Hematopoietic multipotent progenitor cell treated with erythropoietin and hydrocortisone succinate and interleukin-3 and kit ligand, for 6 days (in vitro differentiated cells): ENCODE data around the gene SMARCD3.
A peak's percentile ranks its signal among the peaks of the same experiment; 100 is the strongest.

Experiments used
- DNase-seq: peaks from one replicate; pipeline ENCODE4 v3.0.0-alpha.2; 2015

Gene SMARCD3

DNA sequence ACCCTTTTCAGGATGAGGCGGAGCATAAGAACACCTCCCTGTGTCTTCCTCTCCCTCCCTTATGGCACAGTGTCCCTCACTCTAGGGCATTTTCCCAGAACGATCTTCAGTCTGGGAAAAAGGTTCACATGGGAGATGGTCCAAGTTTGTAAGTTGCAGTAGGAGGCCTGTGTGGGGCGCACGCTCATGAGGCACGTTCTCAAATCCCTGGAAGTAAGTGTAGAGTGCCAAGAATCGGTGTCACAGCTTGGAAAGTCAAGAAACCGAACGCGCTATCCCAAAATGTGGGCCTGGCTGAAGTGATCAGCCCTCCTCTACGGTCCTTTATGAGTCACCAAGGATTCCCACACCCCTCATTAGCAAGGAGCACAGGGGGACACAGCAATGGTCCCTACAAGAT lies 23.9 kb upstream of the SMARCD3 start:
- DNase-seq, result no peak

DNA sequence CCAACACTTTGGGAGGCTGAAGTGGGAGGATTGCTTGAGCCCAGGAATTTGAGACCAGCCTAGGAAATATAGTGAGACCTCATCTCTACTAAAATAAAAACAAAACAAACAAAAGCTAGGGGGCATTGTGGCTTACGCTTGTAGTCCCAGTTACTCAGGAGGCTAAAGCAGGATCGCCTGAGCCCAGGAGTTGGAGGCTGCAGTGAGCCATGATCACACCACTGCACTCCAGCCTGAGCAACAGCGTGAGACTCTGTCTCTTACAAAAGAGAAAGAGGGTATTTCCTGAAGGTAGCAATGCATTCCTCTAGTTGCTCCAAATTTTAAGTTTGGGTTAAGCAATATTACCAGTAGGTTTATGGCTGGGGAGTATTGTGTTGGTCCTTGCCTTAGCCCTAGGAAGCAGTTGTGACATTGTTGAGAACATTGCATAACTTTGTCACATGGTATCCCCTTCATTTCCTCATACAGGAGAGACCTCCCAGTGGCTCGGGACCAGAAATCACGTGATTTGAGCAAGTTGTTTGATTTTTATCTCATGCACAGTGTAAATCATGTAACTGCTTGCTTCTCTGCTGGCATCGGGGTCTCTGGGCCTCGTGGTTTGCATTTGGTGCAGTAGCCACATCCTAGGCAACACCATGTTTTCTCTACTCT lies 23.3 kb upstream of the SMARCD3 start:
- DNase-seq, result peak; percentile 82

DNA sequence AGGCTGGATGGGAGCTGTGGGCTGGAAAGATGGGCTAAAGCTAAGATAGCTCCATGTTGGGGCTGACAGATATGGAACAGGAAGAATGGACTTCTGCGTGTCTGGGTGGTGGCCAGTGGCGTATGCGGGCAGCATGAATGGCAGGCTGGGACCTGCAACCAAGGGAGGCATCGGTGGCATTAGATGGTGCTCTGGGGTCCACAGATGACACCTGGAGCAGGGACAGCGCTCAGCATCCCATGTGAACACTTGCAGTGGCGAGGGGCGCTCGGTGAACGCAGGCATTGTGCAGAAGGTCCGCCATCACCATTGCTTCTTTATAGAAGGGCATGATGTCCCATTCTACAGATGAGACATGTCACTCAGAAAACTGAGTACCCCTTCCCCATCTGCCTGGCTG lies 21.0 kb upstream of the SMARCD3 start:
- no peak for DNase-seq

DNA sequence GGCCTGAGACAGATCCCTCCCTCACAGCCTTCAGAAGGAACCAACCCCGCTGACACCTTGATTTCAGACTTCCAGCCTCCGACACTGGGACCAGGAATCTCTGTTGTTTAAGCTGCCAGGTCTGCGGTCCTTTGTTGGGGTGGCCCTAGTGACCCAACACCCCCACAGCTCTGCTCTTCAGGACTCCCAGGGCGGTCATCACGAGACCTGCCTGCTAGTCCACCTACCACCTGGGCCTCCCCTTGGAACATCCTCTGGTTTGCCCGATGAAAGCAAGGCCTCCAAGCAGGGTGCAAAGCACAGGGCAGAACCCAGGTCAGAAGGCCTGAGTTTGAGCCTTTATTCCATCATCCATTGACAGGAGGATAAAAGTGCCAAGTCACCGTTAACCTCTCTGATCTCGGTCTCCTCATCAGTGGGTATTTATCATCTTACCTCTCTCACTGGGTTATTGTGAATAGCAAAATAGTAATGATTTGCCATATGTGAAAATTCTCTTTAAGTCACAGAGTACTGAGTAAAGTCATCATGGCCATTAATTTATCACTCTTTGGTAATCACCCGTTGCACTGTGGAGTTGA lies 16.9 kb upstream of the SMARCD3 start:
- DNase-seq, result no peak

DNA sequence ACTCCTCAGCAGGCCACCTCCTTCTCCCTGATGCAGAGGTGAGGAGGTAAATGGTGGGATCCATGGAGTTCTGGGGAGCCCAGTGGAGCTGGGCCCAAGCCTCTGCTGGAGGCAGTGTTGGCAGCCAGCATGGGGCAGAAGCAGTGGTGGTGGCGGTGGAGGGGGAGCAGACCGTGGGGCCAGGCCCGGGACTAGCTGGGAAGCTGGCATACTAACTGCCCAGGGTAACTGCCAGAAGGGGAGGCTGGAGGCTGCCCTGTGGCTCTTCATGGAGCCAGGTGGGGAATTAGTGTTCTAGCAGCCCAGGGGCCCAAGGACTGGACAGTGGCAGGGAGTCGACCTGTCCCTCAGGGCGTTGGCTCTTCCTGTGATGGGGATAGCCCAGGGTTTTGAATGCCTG lies 16.1 kb upstream of the SMARCD3 start:
- no peak for DNase-seq

DNA sequence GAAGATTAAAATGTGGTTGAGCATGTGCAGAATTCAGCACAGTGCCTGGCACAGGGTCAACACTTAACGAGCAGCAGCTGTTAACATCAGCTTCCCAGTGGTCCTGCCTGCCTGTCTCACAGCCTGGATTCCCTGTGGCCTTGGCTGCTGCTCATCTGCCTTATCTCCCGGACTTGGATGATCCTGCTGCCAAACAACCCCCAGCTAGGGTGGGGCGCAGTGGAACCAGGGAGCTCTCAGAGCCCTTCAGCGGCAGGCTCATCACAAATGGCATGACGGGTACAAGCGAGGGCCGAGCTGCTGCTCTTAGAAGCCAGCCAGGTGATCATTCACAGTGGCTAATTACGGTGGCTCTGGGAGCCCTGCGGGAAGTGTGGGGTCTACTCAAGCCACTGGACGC lies 13.0 kb upstream of the SMARCD3 start:
- no peak for DNase-seq

DNA sequence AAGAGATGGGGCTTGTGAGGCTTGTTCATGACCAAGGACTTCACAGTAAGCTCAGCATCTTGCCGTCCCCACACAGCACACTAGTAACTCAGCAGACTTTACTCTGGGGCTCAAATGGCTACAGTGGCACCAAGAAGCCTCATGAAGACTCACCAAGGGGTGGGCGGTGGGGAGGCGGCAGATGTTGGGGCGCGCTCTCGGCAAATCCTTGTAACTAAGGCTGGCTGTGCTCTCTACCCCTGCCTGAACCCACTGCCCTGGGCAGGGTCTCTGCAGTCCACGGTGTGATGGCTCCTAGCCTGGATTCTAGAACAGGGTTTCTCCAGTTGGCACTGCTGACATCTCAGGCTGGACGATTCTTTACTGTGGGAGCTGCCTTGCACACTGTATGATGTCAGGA lies 12.4 kb upstream of the SMARCD3 start:
- DNase-seq, result no peak

DNA sequence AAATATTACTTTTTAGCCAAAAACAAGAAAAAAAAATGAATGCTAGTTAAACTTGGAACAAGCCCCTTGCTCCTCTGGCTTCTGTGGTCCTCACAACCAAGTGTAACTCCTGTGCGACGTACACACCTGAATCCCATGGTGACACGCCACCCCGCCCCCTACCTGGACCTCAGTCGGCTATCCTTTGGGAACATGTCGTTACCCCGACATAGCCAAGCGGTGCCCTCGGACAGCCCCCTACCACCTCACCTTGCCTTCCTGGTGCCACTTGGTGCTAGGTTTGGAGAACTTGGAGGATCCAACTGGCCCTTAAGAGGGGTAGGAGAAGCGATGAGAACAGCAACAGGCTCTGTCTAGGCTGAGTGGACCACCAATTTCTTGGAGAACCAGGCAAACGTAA lies 12.0 kb upstream of the SMARCD3 start:
- DNase-seq, result no peak

DNA sequence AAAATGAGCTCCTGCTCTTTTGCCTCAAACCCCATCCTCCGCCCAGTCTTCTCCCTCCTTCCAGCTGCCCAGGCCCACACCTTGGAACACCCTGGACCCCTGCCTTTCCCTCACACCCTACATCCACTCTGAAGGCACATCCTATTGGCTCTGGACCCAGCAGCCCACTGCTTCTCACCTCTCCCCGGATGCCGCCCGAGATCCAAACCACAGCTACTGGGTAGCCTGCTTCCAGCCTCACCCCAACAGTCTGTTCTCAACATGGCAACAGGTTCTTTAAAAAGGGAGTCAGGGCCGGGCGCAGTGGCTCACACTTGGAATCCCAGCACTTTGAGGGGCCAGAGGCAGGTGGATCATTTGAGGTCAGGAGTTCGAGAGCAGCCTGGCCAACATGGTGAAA lies 9.5 kb upstream of the SMARCD3 start:
- DNase-seq, result no peak

DNA sequence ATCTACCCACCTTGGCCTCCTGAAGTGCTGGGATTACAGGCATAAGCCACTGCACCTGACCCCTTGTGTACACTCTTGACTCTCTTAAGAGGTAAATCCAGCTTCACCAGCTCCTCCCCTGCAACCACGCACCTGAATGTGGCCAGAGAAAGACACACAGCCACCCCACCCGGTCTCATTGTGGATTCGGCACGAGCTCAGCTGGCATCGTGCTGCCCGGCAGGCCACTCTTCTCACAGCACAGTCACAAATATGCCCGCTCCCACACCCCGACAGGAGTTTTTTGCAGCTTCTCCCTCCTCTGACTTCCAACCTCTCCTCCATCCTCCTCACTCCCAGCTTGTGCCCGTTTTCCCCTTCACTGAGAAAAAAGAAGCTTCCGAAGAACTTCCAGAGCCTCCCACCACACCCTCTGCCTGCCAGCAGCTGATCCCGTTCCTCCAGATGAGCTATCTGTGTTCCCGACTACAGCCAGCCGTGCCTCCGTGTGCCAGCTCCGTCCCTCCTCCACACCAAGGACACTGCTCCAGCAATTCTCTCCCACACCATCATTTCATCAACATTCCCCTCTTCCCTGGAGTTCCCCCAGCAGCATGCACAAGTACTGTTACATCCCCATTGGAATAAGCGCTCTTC lies 8.0 kb upstream of the SMARCD3 start:
- DNase-seq, result no peak

DNA sequence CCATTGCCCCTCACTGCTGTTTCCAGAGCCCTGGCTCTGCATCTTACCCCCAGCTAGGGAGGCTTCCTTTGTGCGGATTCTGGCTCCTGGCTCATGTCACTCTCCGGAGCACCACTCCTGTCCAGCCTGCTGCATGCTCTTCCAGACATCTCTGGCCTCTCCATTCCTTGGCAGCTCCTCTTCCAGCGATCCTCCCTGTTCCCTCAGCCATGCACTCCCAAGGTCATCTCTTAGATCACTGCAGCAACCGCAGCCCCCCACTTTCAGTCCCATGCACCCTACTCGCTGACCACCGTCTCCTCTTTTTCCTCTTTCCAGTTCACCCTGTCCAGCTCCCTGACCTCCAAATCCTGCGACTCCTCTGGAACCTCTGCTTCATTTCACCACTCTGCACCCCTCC lies 6.9 kb upstream of the SMARCD3 start:
- DNase-seq, result no peak

DNA sequence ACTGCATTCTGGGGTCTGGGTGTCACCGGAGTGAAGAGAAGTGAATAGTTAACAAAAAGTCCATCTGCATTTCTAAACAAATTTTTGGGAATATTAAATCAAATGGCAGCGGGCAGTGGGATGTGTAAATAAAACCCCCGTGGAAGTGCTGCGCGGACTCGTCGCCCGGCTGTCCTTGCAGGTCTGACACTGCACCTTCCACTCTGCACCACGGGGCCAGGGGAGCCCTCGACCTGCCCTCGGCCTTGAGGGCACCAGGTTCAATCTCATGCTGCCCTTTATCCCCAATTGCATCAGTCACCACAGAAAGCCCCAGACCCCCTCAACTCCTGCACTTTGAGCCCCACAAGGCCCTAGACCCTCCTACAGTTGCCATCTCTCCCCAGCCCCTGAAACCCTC lies 6.4 kb upstream of the SMARCD3 start:
- DNase-seq, result no peak

DNA sequence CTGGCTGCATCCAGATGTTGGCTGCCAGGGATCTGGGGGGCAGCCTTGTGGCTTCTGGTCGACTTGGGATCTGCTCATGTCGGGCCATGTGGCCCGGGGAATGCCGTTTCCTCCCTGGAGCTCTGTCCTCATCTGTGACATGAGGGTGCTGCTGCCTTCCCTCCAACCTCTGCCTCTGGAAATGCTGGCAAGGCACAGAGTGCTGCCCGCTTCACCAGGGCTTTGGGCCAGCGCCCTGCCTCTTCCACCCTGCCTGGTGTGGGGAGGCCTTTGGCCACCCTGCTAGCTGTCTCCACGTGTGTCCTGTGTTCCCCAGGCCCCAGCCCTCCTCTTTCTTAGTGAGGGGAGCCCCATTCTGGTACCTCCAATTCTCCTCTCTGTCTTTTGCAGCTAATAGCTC lies 5.8 kb upstream of the SMARCD3 start:
- DNase-seq, result no peak

DNA sequence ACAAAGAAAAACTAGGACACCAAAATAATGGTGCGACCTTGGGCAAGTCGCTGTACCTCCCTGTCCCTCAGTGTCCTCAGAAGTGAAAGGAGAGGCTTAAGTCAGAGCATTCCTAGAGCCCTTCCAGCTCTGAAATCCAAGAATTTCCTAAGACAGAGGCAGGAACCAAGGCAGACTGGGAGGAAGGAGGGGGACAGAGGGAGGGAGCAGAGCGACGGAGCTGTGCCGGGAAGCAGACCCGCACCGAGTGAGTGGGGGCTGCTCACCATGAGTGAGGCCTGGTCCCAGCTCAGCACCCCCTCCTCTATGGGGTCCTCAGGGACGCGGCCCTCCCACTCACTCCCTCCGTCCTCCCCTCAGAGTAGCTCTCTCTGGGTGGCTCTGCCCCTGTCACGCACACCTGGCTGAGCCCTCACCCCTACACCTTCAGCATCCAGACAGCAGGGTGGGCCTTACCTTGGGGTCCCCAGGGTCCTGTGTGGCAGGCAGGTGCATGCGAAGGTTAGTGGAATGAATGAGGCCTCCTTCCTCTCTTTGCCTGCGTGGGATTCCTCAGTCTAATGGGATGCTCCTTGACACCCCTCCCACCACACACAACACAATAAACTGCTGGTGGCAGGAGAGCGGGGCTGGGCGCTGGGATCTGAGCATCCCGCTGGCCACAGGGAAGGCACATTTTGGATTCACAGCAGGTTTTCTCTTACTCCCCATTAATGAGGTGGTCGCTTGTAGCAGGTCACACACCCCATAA lies 4.6 kb upstream of the SMARCD3 start:
- DNase-seq, result no peak

DNA sequence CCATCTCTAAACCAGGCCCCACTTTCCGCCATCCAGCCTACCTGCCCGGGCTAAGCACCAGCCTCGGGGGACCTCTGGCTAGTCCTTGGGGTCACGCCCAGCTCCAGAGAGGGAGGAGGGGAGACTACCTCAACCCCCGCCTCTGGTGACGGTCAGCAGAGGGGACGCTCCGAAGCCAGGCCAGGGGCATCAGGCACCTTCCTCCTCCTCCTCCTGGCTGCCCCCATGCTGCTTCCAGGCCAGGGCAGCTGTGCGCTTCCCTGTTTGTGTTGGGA lies 4.0 kb upstream of the SMARCD3 start:
- DNase-seq, result no peak

DNA sequence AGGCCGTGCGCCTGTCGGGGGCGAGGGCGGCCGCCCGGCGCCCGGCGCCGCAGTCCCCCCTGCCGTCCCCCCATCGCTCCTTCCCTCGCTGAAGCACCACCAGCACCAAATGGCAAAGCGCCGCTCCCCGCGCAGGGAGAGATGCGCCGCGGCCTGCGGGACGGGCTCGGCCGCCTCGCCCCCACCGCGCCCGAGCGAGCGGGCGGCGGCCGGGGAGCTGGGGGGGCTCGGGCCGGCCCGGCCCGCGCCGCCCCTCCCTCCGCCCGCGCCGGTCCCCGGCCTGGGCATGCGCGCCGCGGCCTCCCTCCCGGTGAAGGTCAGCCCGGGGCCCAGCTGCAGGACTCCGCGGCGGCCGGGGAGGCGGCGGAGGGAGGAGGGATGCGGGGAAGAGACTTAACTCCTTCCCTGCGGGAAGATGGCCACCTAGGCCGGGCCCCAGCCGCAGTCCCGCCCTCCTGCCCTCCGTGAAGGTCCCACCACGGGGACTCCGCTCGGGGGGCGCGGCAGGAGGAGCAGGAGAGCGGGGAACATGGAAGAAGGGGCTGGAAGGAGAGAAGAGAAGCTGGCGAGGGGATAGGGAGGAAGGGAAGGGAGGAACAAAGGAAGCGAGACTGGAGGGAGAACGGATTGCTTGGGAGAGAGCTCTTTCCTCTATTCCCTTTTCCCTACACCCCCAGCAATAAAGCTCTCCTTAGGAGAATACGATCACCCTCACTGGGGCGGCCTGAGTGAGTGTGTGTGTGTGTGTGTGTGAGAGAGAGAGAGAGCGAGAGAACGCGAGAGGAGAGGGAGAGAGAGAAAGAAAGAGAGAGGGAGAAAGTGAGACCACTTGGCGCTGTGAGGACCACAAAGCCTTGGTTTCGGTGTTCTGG lies 3.4 kb upstream of the SMARCD3 start:
- DNase-seq, result no peak

DNA sequence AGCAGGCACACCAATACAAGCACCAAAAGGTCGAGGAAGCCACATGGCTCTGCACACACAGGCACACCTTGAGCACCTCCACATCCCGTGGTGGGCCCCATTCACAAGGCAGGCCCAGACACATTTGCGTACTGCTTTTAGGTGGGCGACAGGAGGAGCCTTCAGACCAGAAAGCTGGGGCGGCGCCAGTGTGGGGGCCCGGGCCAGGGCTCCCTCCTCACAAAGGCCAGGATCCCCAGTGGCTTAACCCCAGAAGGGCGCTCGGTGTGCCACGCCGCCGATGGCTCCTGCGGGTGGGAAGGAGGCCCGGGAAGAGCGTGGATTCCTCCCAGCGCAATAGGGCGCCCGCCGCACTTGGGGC lies 2.8 kb upstream of the SMARCD3 start:
- DNase-seq, result no peak

DNA sequence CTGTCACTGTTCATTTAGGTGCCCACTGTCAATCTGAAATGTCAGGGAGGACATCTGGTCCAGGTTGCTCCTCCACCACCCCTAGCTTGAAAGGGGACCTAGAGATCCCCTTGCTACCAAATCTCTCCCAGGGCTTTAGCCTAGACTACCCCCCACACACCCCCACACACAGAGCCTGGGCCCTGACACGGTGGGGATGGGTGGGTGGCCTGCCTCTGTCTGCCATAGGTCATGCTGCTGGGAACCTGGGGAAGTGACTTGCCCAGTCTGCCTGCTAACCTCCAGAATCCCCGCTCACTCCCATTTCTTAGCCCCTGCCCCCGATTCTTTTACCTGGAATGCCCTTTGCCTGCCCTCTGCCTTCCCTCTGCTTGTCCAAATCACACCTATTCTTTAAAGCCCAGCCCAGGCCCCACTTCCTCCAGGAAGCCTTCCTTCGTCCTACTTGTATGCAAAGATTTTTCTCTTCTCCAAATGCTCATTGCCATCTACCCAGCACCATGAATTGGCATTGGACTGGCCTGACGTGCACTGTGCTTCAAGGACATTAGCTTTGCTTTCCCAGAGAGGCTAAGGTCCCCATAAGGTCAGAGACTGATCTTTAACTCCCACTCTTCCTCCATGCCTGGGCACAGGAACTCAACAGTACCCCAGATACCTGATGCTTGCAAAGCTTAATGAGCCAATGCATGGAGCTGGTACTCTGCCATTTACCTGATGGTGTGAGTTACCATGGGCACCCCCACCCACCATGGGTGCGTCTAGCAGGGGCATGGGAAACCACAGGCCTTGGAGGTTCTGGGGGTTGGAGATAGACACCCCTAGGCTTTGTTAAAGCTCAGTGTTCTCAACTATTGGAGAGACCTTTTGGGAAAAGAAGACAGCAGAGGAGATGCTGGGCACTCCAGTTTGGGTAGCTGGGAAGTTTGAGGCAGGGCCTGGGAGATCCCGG lies 2.0 kb upstream of the SMARCD3 start:
- no peak for DNase-seq

DNA sequence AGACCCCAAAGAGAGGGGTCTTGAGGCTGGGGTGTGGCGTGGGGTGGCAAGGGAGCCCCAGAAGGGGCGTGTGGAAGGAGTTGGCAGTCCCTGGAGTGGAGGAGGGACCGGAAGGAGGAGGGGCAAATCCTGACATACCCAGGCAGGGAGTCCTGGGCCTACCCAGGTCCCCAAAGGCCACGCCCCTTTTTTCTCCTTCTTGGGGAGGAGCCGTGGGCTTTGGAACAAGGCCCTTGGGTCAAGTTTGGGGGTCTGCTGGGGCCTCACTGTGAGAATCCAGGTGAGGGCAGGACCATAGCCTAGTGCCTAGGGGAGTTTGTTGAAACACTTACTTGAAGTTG lies 1.2 kb upstream of the SMARCD3 start:
- DNase-seq, result peak; percentile 54

DNA sequence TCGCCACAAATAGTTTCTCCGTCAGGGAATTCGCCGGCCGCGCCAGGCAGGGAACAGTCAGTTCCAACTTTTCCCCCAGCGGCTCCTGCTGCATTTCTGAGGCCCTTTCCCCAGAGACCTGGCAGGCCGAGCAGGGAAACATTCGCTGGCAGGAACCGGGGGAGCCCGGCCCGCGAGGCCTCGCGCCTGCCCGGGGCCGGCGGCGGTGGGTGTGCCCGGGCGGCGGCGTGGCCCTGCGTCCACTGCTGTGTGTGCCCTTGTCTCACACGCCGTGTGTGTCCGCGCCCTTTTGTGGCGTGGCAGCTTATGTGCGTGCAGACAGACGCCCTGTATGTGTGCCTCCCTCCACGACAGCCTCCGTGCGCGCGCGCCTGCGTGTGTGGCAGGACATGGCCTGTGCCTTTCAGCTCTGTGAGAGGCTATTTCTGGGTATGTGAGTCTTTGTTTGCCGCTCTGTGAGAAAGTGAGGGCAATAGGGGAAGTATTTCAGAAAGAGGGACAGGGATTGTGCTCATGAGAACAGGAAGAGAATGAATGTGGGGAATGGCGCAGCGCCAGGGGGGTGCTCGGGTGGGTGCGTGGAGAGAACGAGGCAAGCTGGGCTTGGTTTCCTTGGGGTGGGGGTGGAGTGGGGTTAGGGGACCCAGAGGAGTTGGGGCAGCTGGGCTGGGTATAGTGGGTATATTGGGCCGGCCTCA lies 689 bp upstream of the SMARCD3 start:
- DNase-seq, result peak; percentile 58

DNA sequence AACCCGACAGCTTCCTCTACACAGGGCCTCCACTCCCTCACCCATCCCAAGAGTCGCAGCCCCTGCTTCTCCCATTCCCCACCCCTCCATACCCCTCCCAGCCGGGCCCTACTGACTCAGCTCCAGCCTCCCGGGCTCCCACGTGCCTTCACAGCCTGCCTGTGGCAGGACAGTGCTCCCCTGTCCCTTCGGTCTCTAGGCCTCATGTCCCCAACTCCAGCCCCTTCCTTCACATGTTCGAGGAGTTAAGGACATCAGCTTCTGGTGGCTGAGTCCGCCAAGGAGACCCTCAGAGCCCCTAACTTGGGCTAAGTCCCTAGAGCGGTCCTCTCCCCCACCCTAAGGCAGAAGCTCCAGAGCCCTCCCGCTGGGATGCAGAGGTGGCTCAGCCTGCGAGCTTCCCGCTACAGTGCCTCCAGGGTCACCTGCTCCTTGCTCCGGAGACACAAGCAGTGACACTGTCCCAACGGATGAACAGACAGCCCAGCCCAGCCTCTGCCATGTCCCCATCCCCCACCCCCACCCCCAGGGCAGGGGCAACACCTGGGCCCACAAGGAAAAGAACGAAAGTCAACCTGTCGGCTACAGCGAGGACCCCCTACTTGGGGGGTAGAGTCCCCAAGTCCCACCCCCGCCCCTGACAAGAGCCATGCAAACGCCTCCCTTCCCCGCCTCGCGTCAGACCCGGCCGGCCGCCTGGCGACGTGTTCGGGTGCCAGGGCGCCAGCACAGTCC lies 716 bp downstream of the SMARCD3 start:
- no peak for DNase-seq
